ENCODE measurements around the gene CACNA2D1.

CACNA2D1 gene

DNA sequence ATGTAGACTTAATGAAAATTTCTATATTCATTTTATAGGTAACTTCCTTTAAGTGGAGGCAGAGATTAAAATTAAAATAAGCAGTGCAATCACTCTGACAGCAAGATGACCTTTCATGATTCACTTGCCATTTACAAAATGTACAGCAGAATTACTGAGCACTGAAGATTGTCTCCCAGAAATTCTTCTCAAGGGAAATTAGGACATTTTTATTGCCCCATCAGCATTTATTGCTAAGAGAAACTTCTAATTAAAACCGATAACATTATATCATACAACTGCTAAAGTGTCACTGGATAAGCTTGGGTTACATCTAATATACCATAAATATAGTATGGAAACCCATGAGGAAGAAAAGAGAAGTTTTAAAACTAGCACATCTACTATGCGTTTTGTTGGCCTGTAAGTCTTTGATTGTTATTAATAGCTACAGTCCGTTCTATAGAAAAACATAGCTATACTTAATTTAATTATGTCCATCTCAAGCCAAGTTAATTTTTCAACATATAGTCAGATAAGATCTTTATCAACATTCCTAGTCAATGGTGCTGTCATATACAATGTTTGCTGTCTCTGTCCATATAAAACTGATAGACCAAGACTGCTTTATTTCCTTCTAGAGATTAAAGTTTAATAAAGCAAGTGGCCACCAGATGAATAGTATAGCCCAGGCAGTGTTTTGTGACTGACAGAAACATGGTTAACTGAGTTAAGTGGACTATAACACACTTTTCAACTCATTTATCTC is 456.7 kb downstream of the CACNA2D1 start:
- TF ChIP-seq CTCF (IDR thresholded peaks at IDR 0.05): no peak

- TF ChIP-seq CTCF (IDR thresholded peaks at IDR 0.05): no peak
Measured at GRCh38 chr7:81983406-81983805, 460.2 kb downstream of the CACNA2D1 start.

DNA sequence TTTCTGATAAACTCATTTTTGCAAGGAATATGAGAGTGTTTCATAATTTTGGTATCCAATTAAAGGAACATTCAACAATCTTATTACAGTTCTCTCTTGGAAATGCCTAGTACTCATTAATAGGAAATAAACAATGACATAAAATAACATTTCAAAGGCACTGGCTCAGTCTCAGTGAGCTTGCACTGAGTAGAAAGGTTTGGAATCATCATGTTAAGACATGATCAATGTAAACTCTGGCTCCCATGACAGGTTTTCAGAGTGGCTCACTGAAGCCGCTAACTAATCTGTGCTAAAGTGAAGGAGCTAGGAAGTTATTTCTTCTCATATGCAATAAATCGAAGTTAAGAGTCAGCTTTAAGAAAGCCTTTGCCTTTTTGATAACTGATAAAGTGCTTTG is 470.5 kb downstream of the CACNA2D1 start:
- no peak for TF ChIP-seq CTCF (IDR thresholded peaks at IDR 0.05)

DNA sequence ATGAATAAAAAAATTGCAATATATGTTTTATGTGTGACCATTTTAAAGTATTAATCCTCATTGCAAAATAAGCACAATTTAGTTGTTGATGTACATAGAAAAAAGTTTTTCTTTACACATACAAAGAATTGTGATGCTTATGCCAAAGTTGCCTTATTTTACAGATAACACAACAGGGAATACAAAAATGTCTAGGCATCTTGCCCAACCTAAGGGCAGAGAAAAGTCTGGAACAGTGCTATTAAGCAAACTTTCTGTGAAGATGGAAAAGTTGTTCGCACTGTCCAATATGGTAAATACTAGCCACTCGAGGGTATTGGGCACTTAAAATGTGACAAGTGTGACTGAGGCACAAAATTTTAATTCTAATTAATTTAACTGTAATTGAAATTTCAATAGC is 483.6 kb downstream of the CACNA2D1 start:
- TF ChIP-seq CTCF (IDR thresholded peaks at IDR 0.05): no peak

DNA sequence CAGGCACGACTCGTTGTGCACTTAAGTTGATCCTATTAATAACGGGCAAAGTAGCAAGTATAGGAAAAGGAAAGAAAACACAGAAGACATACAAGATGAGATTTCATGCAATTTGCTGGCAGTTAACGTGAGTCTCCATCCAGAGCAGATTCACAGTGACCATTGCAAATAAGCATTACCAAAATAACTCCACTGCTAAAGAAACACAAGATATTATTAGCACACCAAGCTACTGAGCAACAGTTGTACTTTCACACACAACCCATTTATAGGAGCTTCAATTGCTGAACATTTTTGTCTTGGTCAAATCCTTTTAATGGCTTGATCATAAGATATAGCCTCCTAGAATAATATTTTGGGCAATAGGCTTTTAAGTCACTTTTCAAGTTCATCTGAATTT is 486.1 kb downstream of the CACNA2D1 start:
- no peak for TF ChIP-seq CTCF (IDR thresholded peaks at IDR 0.05)

DNA sequence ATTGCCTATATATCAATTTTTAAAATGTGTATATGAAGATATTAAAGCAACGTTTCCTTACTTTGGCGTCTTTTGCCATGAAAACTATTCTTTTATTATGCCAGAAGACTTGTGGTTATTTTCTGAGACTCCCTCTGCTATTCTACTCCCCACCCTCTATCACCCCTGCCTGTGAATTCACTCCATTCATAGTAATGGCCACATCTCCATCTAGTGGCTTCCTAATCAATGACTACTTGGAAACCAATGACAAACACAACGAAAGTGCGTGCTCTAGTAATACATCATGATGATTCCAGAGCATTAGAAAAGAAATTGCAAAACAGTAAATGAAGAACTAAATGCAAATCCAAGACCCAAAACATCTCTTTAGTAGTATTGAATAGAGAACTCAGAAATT is 487.1 kb downstream of the CACNA2D1 start:
- peak; percentile 58 for TF ChIP-seq CTCF (IDR thresholded peaks at IDR 0.05)

DNA sequence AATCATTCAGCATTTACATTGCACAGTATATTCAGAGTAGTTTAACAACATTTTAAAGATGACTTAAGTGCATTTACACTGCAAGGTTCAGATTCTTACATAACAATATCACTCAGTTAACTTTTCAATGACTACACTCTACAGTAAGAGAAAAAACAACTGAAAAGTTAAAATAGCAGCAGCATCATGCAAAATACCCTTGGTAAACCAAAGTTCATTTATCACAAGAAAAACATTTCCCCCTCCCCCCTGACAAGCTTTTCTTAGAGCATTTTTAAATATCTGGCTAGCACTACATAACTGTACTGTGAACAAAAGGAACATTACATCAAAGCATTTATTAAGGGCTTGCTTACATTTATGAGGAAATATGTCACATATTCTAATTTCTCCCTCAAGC is 494.3 kb downstream of the CACNA2D1 start:
- no peak for TF ChIP-seq CTCF (IDR thresholded peaks at IDR 0.05)

GRCh38 chr7:81944058-81944457 is 499.5 kb downstream of the CACNA2D1 start:
- TF ChIP-seq CTCF (IDR thresholded peaks at IDR 0.05): no peak

All from LNCAP (cell line).